OCI-LY1 (cell line): Measurements from ENCODE around the gene MOK.

Source experiments
- H2AFZ ChIP-seq: fragments of 200-600 bp; sonication (generic), shearing (Covaris generic); 2 replicates; pipeline ENCODE4 v1.6.0; 2014; ENCODE audit warnings: antibody characterized with exemption, mild to moderate bottlenecking, low read length
- H3F3A ChIP-seq: fragments of 200-600 bp; sonication (generic), shearing (Covaris generic); 2 replicates; pipeline ENCODE4 v1.6.0; 2014; ENCODE audit warnings: mild to moderate bottlenecking, antibody characterized with exemption, low read length, moderate library complexity; ENCODE audit not compliant: insufficient read depth
- H3K27ac ChIP-seq: fragments of 200-600 bp; sonication (generic); 2 replicates; pipeline ENCODE4 v1.5.1; 2014; ENCODE audit warnings: low read length, mixed run types, mild to moderate bottlenecking, low read depth; ENCODE audit not compliant: poor library complexity, severe bottlenecking
- H3K27me3 ChIP-seq: fragments of 200-600 bp; sonication (generic); 2 replicates; pipeline ENCODE4 v1.6.0; 2014; ENCODE audit warnings: antibody characterized with exemption, mild to moderate bottlenecking, low read length, moderate library complexity; ENCODE audit not compliant: insufficient read depth
- H3K36me3 ChIP-seq: fragments of 200-600 bp; sonication (generic); 2 replicates; pipeline ENCODE4 v1.6.1; 2014; ENCODE audit warnings: mild to moderate bottlenecking, antibody characterized with exemption, low read length, moderate library complexity, mixed read lengths; ENCODE audit not compliant: insufficient read depth
- H3K4me1 ChIP-seq: fragments of 200-600 bp; sonication (generic); 2 replicates; pipeline ENCODE4 v1.5.1; 2014; ENCODE audit warnings: mild to moderate bottlenecking, low read length, moderate library complexity; ENCODE audit not compliant: insufficient read depth, severe bottlenecking
- H3K4me2 ChIP-seq: fragments of 200-600 bp; sonication (generic), shearing (Covaris generic); 2 replicates; pipeline ENCODE4 v1.6.1; 2014; ENCODE audit warnings: low read length
- H3K4me3 ChIP-seq: fragments of 200-600 bp; sonication (generic); 2 replicates; pipeline ENCODE4 v1.5.1; 2014; ENCODE audit warnings: low read length, low read depth, mild to moderate bottlenecking, mixed read lengths; ENCODE audit not compliant: poor library complexity, severe bottlenecking
- H3K79me2 ChIP-seq: fragments of 200-600 bp; shearing (Covaris generic); 2 replicates; pipeline ENCODE4 v1.6.1; 2016; ENCODE audit warnings: mixed run types, low read length, mixed read lengths; ENCODE audit not compliant: insufficient read depth
- H3K9ac ChIP-seq: fragments of 200-600 bp; sonication (generic), shearing (Covaris generic); 2 replicates; pipeline ENCODE4 v1.6.1; 2014; ENCODE audit warnings: mild to moderate bottlenecking, low read length, mixed read lengths
- H3K9me2 ChIP-seq: fragments of 200-600 bp; sonication (generic), shearing (Covaris generic); 2 replicates; pipeline ENCODE4 v1.6.1; 2014; ENCODE audit warnings: low read depth, mild to moderate bottlenecking, low read length, mixed read lengths
- H3K9me3 ChIP-seq: fragments of 200-600 bp; shearing (Covaris generic); 2 replicates; pipeline ENCODE4 v1.6.1; 2014; ENCODE audit warnings: low read length, mixed read lengths
- H4K20me1 ChIP-seq: fragments of 200-600 bp; sonication (generic), shearing (Covaris generic); 2 replicates; pipeline ENCODE4 v1.6.0; 2016; ENCODE audit warnings: mild to moderate bottlenecking, low read length; ENCODE audit not compliant: insufficient read depth
- CTCF ChIP-seq: fragments of 200-600 bp; sonication (generic), shearing (Covaris generic); IDR thresholded peaks from 2 replicates; pipeline ENCODE4 v1.5.1; 2017; ENCODE audit warnings: mild to moderate bottlenecking, antibody characterized with exemption, low read length, moderate library complexity, mixed read lengths
- EZH2 ChIP-seq: fragments of 200-600 bp; sonication (generic), shearing (Covaris generic); IDR thresholded peaks from 2 replicates; pipeline ENCODE4 v1.8.0; 2017; ENCODE audit warnings: borderline replicate concordance, mixed run types, mild to moderate bottlenecking, antibody characterized with exemption, low read length, moderate library complexity, mixed read lengths

MOK gene

GRCh38 chr14:102211240-102211639 is 93.7 kb downstream of the MOK start:
- no peaks in the 10 kb centered on the region for H3K27me3 ChIP-seq
- no peaks in the 10 kb centered on the region for H3K9me2 ChIP-seq
- H3K4me2 ChIP-seq, result no peak overlapping the region
- H2AFZ ChIP-seq, result no peak overlapping the region
- TF ChIP-seq EZH2 (no peak), CTCF (no peak)
- H3K9me3 ChIP-seq, result no peaks in the 10 kb centered on the region
- peaks cover 29% of the 10 kb centered on the region for H3K4me1 ChIP-seq
- H3K9ac ChIP-seq, result no peak overlapping the region
- peaks cover 23% of the 10 kb centered on the region for H3K36me3 ChIP-seq
- H3K79me2 ChIP-seq, result no peaks in the 10 kb centered on the region
- H3K4me3 ChIP-seq, result no peak overlapping the region
- no peaks in the 10 kb centered on the region for H4K20me1 ChIP-seq
- H3F3A ChIP-seq, result no peaks in the 10 kb centered on the region
- H3K27ac ChIP-seq, result no peak overlapping the region

DNA sequence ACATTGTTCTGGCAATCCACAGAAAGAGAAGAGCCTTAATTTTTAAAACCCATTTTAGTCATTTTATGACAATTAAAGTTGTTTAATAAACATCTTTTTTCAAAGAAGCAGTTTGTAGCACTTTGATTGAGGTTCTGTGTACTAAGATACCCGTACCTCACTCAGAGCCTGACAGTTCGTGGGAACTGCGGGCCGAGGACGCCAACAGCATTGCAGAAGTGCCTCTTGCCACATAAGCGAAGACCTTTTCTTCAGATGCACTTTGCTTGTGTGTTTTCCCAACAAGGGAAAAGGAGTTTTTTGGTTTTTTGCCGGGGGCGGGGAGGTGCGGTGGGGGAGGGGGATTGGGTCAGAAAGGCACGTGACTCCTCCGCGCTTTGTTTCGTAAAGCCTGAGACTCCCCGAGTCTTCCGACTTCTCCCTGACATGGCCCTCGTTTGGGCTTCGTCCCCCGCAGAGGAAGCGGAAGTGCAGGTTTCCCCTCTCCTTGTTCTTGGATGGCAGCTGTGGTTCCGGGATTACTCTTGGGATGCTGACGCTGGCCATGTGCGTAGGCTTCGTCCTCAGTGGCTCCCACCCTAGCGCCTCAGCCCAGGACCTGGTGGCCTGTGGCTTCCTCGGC is 94.4 kb downstream of the MOK start:
- Histone ChIP-seq H4K20me1 (no peaks in the 10 kb centered on the region), H3K27ac (no peak overlapping the region)

DNA sequence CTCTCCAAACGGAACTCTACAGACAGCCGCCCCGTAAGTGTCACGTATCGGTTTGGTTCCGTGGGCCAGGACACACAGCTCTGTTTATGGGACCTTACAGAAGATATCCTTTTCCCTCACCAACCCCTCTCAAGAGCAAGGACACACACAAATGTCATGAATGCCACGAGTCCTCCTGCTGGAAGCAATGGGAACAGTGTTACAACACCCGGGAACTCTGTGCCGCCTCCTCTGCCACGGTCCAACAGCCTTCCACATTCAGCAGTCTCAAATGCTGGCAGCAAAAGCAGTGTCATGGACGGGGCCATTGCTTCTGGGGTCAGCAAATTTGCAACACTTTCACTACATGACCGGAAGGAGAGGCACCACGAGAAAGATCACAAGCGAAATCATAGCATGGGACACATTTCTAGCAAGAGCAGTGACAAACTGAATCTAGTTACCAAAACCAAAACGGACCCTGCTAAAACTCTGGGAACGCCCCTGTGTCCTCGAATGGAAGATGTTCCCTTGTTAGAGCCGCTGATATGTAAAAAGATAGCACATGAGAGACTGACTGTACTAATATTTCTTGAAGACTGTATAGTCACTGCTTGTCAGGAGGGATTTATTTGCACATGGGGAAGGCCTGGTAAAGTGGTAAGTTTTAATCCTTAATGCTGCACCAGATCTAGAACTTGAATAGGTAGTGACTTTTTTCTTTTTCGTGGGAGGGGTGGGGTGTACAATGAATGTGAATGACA is 95.6 kb downstream of the MOK start:
- Histone ChIP-seq H3K9ac (no peak overlapping the region), H3K79me2 (no peaks in the 10 kb centered on the region), H3K36me3 (peaks cover 23% of the 10 kb centered on the region; the same call in 1 of the 2 replicates), H3K27me3 (no peaks in the 10 kb centered on the region), H3K9me3 (no peaks in the 10 kb centered on the region), H3K27ac (no peak overlapping the region), H2AFZ (no peak overlapping the region), H3K9me2 (no peaks in the 10 kb centered on the region), H4K20me1 (no peaks in the 10 kb centered on the region), H3F3A (no peaks in the 10 kb centered on the region), H3K4me3 (no peak overlapping the region), H3K4me1 (peaks cover 37% of the 10 kb centered on the region), H3K4me2 (no peak overlapping the region)
- TF ChIP-seq EZH2 (no peak), CTCF (no peak)

More for the DNA sequence above, 94.4 kb downstream of the MOK start:
- Histone ChIP-seq H3K4me1 (peaks cover 30% of the 10 kb centered on the region), H3K9me3 (no peaks in the 10 kb centered on the region), H3K36me3 (peaks cover 23% of the 10 kb centered on the region; the same call in 1 of the 2 replicates), H3F3A (no peaks in the 10 kb centered on the region), H3K4me2 (no peak overlapping the region), H2AFZ (no peak overlapping the region), H3K27me3 (no peaks in the 10 kb centered on the region), H3K79me2 (no peaks in the 10 kb centered on the region), H3K9me2 (no peaks in the 10 kb centered on the region), H3K9ac (no peak overlapping the region), H3K4me3 (no peak overlapping the region)
- TF ChIP-seq EZH2, result no peak
- no peak for TF ChIP-seq CTCF
